Measurements from ENCODE around the gene MTMR12. TPM values are rescaled to one million over a fixed set of nuclear protein-coding genes. Genes with fewer than 3 reads are reported as not detected.

MTMR12 gene
- total and polyA plus RNA-seq, 2 of the 13 experiments (the other 11 are each of a cell fraction or from before 2014, with no cell fraction given) = 23.4 to 36.6 TPM

DNA sequence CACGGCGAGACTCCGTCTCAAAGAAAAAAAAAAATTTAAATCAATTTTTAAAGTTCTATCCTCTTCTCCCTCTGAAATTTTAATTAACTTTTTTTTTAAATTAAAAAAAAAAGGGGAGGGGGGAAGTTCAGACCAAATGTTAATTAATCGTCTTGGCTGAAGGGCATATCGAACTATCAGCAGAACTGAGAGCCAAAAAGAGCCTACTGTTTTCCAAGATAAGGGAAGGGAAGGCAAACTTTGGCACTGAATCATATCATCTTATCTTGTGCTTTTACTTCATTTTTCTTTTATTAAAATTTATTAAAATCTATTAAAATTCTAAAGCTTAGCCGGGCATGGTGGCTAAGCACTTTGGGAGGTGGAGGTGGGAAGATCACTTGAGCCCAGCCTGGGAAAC, 45.9 kb upstream of the MTMR12 start:
- Histone ChIP-seq H3K27ac (ENCODE audit: extremely low read length, insufficient read depth, low read length) (no peak overlapping the region), H2AFZ (ENCODE audit: low read length) (no peak overlapping the region), H3K36me3 (replicated peaks in 1 of 2; ENCODE audit: control insufficient read depth in 1 of 2, insufficient read depth in 2 of 2, low read length in 2 of 2) (peaks cover 17 to 61% of the 10 kb centered on the region in 2 experiments), H3K4me3 (replicated peaks in 1 of 3; ENCODE audit: insufficient read depth in 1 of 3, low read depth in 2 of 3, low read length in 3 of 3) (no peak overlapping the region), H3K9me3 (ENCODE audit: low read length) (no peaks in the 10 kb centered on the region), H3K79me2 (ENCODE audit: insufficient read depth, low read length) (no peaks in the 10 kb centered on the region), H4K20me1 (ENCODE audit: insufficient read depth, low read length) (no peaks in the 10 kb centered on the region), H3K4me1 (ENCODE audit: insufficient read depth, low read length) (no peaks in the 10 kb centered on the region; the same call in 1 of the 2 replicates), H3K4me2 (ENCODE audit: low read depth, low read length) (no peak overlapping the region), H3K9ac (ENCODE audit: insufficient read depth, low read depth, low read length) (no peak overlapping the region), H3K27me3 (ENCODE audit: control insufficient read depth in 1 of 2, insufficient read depth in 2 of 2, low read length in 2 of 2) (no peaks in the 10 kb centered on the region)
- intact Hi-C loops (cut with micrococcal nuclease; ENCODE audit: unreplicated experiment) (no loop called here), in situ Hi-C loops (cut with HindIII; ENCODE audit: extremely low pct_ligation_motif_present, low pct_unique_long_range_greater_than_20kb) (no loop called here)
- no TSS peak for BruUV-seq (replicated peaks)
- ATAC-seq (no peak), DNase-seq (ENCODE audit: low spot score) (no peak), FAIRE-seq (no peak)
- WGBS (ENCODE audit: low lambda C conversion rate) = 97% methylated on average over 6 of the region's 6 CpGs
- POLR2A ChIA-PET = no interaction called here
- CTCF ChIA-PET (ENCODE audit: low intra/inter-chr PET ratio, low total read pairs) = no interaction called here
- TF ChIP-seq, protein P1, sequence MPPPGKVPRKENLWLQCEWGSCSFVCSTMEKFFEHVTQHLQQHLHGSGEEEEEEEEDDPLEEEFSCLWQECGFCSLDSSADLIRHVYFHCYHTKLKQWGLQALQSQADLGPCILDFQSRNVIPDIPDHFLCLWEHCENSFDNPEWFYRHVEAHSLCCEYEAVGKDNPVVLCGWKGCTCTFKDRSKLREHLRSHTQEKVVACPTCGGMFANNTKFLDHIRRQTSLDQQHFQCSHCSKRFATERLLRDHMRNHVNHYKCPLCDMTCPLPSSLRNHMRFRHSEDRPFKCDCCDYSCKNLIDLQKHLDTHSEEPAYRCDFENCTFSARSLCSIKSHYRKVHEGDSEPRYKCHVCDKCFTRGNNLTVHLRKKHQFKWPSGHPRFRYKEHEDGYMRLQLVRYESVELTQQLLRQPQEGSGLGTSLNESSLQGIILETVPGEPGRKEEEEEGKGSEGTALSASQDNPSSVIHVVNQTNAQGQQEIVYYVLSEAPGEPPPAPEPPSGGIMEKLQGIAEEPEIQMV (CRISPR knock-in tag; IDR thresholded peaks at IDR 0.05; ENCODE audit: low read depth) = no peak
- TF ChIP-seq, protein P2, sequence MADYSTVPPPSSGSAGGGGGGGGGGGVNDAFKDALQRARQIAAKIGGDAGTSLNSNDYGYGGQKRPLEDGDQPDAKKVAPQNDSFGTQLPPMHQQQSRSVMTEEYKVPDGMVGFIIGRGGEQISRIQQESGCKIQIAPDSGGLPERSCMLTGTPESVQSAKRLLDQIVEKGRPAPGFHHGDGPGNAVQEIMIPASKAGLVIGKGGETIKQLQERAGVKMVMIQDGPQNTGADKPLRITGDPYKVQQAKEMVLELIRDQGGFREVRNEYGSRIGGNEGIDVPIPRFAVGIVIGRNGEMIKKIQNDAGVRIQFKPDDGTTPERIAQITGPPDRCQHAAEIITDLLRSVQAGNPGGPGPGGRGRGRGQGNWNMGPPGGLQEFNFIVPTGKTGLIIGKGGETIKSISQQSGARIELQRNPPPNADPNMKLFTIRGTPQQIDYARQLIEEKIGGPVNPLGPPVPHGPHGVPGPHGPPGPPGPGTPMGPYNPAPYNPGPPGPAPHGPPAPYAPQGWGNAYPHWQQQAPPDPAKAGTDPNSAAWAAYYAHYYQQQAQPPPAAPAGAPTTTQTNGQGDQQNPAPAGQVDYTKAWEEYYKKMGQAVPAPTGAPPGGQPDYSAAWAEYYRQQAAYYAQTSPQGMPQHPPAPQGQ (CRISPR knock-in tag; IDR thresholded peaks at IDR 0.05; ENCODE audit: borderline replicate concordance) = no peak
- TF ChIP-seq MAFG (CRISPR knock-in tag; IDR thresholded peaks at IDR 0.05) (no peak), TBX2 (CRISPR knock-in tag; IDR thresholded peaks at IDR 0.05; ENCODE audit: borderline replicate concordance) (no peak), AHR (CRISPR knock-in tag; IDR thresholded peaks at IDR 0.05) (no peak), KLF16 (CRISPR knock-in tag; IDR thresholded peaks at IDR 0.05) (no peak), ZSCAN30 (CRISPR knock-in tag; IDR thresholded peaks at IDR 0.05) (no peak), TP53 (CRISPR knock-in tag; conservative IDR thresholded peaks at IDR 0.05) (no peak)
- TF ChIP-seq, protein P3, sequence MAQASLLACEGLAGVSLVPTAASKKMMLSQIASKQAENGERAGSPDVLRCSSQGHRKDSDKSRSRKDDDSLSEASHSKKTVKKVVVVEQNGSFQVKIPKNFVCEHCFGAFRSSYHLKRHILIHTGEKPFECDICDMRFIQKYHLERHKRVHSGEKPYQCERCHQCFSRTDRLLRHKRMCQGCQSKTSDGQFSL (CRISPR knock-in tag; IDR thresholded peaks at IDR 0.05) = no peak
- TF ChIP-seq, protein P4, sequence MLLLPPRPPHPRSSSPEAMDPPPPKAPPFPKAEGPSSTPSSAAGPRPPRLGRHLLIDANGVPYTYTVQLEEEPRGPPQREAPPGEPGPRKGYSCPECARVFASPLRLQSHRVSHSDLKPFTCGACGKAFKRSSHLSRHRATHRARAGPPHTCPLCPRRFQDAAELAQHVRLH (CRISPR knock-in tag; IDR thresholded peaks at IDR 0.05; ENCODE audit: borderline replicate concordance, low read depth) = no peak
- TF ChIP-seq, protein P5, sequence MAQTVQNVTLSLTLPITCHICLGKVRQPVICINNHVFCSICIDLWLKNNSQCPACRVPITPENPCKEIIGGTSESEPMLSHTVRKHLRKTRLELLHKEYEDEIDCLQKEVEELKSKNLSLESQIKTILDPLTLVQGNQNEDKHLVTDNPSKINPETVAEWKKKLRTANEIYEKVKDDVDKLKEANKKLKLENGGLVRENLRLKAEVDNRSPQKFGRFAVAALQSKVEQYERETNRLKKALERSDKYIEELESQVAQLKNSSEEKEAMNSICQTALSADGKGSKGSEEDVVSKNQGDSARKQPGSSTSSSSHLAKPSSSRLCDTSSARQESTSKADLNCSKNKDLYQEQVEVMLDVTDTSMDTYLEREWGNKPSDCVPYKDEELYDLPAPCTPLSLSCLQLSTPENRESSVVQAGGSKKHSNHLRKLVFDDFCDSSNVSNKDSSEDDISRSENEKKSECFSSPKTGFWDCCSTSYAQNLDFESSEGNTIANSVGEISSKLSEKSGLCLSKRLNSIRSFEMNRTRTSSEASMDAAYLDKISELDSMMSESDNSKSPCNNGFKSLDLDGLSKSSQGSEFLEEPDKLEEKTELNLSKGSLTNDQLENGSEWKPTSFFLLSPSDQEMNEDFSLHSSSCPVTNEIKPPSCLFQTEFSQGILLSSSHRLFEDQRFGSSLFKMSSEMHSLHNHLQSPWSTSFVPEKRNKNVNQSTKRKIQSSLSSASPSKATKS (CRISPR knock-in tag; IDR thresholded peaks at IDR 0.05) = no peak
- TF ChIP-seq, protein P6, sequence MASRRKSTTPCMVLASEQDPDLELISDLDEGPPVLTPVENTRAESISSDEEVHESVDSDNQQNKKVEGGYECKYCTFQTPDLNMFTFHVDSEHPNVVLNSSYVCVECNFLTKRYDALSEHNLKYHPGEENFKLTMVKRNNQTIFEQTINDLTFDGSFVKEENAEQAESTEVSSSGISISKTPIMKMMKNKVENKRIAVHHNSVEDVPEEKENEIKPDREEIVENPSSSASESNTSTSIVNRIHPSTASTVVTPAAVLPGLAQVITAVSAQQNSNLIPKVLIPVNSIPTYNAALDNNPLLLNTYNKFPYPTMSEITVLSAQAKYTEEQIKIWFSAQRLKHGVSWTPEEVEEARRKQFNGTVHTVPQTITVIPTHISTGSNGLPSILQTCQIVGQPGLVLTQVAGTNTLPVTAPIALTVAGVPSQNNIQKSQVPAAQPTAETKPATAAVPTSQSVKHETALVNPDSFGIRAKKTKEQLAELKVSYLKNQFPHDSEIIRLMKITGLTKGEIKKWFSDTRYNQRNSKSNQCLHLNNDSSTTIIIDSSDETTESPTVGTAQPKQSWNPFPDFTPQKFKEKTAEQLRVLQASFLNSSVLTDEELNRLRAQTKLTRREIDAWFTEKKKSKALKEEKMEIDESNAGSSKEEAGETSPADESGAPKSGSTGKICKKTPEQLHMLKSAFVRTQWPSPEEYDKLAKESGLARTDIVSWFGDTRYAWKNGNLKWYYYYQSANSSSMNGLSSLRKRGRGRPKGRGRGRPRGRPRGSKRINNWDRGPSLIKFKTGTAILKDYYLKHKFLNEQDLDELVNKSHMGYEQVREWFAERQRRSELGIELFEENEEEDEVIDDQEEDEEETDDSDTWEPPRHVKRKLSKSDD (CRISPR knock-in tag; IDR thresholded peaks at IDR 0.05; ENCODE audit: low read depth) = no peak
- TF ChIP-seq, protein P7, sequence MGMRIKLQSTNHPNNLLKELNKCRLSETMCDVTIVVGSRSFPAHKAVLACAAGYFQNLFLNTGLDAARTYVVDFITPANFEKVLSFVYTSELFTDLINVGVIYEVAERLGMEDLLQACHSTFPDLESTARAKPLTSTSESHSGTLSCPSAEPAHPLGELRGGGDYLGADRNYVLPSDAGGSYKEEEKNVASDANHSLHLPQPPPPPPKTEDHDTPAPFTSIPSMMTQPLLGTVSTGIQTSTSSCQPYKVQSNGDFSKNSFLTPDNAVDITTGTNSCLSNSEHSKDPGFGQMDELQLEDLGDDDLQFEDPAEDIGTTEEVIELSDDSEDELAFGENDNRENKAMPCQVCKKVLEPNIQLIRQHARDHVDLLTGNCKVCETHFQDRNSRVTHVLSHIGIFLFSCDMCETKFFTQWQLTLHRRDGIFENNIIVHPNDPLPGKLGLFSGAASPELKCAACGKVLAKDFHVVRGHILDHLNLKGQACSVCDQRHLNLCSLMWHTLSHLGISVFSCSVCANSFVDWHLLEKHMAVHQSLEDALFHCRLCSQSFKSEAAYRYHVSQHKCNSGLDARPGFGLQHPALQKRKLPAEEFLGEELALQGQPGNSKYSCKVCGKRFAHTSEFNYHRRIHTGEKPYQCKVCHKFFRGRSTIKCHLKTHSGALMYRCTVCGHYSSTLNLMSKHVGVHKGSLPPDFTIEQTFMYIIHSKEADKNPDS (CRISPR knock-in tag; IDR thresholded peaks at IDR 0.05) = no peak

All from HepG2 (cell line).